Colonic mucosa (tissue), 4 donors: ENCODE measurements around the gene ADCYAP1. TPM values are rescaled to one million over a fixed set of nuclear protein-coding genes. Genes with fewer than 3 reads are reported as not detected.

Source experiments
- DNase-seq: peaks from one replicate; pipeline ENCODE4 v3.0.0-alpha.2; 2020
- H3K27ac ChIP-seq: fragments of 200-600 bp; one replicate; pipeline ENCODE4 v1.8.0; 2021
- H3K27me3 ChIP-seq: fragments of 200-600 bp; one replicate; pipeline ENCODE4 v1.8.0; 2021
- H3K36me3 ChIP-seq: fragments of 200-600 bp; one replicate; pipeline ENCODE4 v1.8.0; 2021
- H3K4me1 ChIP-seq: fragments of 200-600 bp; one replicate; pipeline ENCODE4 v1.8.0; 2021; ENCODE audit warnings: mild to moderate bottlenecking
- H3K4me3 ChIP-seq: fragments of 200-600 bp; one replicate; pipeline ENCODE4 v1.8.0; 2021
- H3K9ac ChIP-seq, 2 donors: one replicate each; pipeline ENCODE4 v1.7.0; 2013; ENCODE audit warnings: control low read depth in 2 of 2, low read depth in 2 of 2, low read length in 2 of 2
- H3K9me3 ChIP-seq: fragments of 200-600 bp; one replicate; pipeline ENCODE4 v1.8.0; 2021
- CTCF ChIP-seq: fragments of 200-600 bp; IDR thresholded peaks from one replicate; pipeline ENCODE4 v1.8.0; 2022; ENCODE audit warnings: antibody characterized with exemption, mild to moderate bottlenecking
- intact Hi-C: fragments of 100-400 bp; cut with DNase I; formaldehyde crosslinking; loops from one replicate; pipeline ENCODE4 v1.14.1; 2022
- total RNA-seq, 2 donors: library from RNA; stranded (reverse); fragmentation: NEBNext Ultra II Directional in 1 of 2; extraction: Animal tissue kit (Norgen Biotek cat#: 25700) in 1 of 2; gene quantifications; one replicate each; pipeline ENCODE4 v1.2.1, GENCODE V29; 2021
- donor health status: healthy.
- donor health status: DM: no; HTN: no; CAD: no.
- donor health status: DM: no; HTN: no; CAD: no.

Gene ADCYAP1
- total RNA-seq, 2 donors from 2014 or later, result 0.32 to 0.48 TPM

DNA sequence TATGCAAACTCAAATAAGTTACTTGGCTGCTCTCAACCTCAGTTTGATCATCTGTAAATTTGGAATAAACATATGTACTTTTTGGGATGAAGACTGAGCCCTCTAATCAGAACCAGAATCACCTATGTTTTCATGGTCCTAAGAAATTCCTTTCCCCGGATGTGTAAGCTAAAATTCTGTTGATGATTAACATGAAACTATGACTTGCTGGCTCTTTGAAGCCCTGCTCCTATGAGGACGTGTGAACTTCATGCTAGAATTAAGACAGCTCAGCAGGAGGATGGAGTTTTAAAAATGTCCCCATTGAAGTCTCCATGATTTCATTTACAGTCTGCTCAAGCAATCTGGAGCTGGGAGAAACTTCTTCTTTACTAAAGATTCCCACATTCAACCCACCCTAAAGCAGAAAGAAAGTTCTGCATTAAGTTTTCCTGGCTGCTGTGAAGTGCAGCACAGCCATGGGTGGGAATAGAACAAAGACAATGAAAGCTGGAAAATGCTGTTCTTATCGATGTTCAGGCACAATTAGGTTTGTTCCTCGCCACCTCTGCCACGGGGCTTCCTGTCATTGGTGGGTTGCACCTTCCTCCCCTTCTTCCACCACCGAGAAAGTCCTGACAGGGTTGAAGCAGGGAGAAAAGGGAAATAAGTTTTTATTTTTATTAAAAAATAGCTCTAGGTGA is 50.9 kb downstream of the ADCYAP1 start:
- no peak for DNase-seq
- TF ChIP-seq CTCF, result no peak
- Histone ChIP-seq H3K9me3 (no peaks in the 10 kb centered on the region), H3K27me3 (no peaks in the 10 kb centered on the region), H3K4me3 (no peak overlapping the region), H3K4me1 (no peaks in the 10 kb centered on the region), H3K27ac (no peak overlapping the region), H3K9ac (no peak overlapping the region), H3K36me3 (no peaks in the 10 kb centered on the region)
- intact Hi-C loops, result no loop called here

- H3K27me3 ChIP-seq, result no peaks in the 10 kb centered on the region
- H3K4me1 ChIP-seq, result no peaks in the 10 kb centered on the region
- no peaks in the 10 kb centered on the region for H3K9me3 ChIP-seq
- DNase-seq, result no peak
- intact Hi-C loops, result no loop called here
- no peak overlapping the region for H3K27ac ChIP-seq
- no peaks in the 10 kb centered on the region for H3K36me3 ChIP-seq
- H3K4me3 ChIP-seq, result no peak overlapping the region
- no peak for TF ChIP-seq CTCF
- no peak overlapping the region for H3K9ac ChIP-seq
Measured at GRCh38 chr18:957829-958228, 53.2 kb downstream of the ADCYAP1 start.

DNA sequence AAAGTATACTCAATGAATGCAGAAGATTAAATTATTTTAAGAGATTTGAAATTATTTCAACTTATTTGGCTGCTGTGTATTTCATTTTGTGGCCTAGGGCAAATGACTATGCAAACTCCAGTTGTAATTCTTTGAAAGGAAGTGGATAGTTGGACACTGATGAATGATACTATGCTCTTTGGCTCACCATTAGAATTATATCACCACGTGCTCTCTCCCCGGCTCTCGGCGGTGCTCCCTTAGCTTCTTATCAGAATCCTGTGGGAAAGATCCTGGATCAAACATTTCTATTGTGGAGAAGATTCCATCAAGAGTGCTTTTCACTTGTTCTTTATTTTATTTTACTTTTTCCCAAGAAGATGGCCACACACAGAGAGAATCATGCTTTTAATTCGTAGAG is 55.2 kb downstream of the ADCYAP1 start:
- DNase-seq, result no peak
- Histone ChIP-seq H3K9ac (no peak overlapping the region), H3K27me3 (no peaks in the 10 kb centered on the region), H3K36me3 (no peaks in the 10 kb centered on the region), H3K4me3 (no peak overlapping the region), H3K9me3 (no peaks in the 10 kb centered on the region), H3K27ac (no peak overlapping the region), H3K4me1 (no peaks in the 10 kb centered on the region)
- intact Hi-C loops, result no loop called here
- no peak for TF ChIP-seq CTCF

Other genes starting within 250 kb of the ADCYAP1 start
- 100 to 1,000 TPM in 1 of 2 donors, 10 to 100 TPM in 1; 32.8 to 131 TPM for gene TYMS, start 247.2 kb upstream of the ADCYAP1 start, total RNA-seq
- gene ENOSF1, start 192.2 kb upstream of the ADCYAP1 start, total RNA-seq, result 100 to 1,000 TPM in 1 of 2 donors, 10 to 100 TPM in 1; 51.7 to 103 TPM
- 10 to 100 TPM; 56.3 to 83.4 TPM for gene YES1, start 92.6 kb upstream of the ADCYAP1 start, total RNA-seq